Rectal smooth muscle tissue (tissue), 1 donor: Measurements from ENCODE around the gene ULK1.
"Not testable (repeated sequence)": the region's sequence is repeated elsewhere in the genome, so short reads cannot be mapped to it uniquely, and the experiment has no call there.

Experiments
- H3K27ac ChIP-seq: one replicate; pipeline ENCODE4 v1.7.0; 2013; ENCODE audit warnings: low read depth, low read length, inconsistent platforms
- H3K27me3 ChIP-seq: one replicate; pipeline ENCODE4 v1.7.0; 2013; ENCODE audit warnings: low read length; ENCODE audit not compliant: control insufficient read depth, insufficient read depth
- H3K36me3 ChIP-seq: one replicate; pipeline ENCODE4 v1.7.0; 2013; ENCODE audit warnings: low read length; ENCODE audit not compliant: control insufficient read depth, insufficient read depth
- H3K4me1 ChIP-seq: one replicate; pipeline ENCODE4 v1.7.0; 2013; ENCODE audit warnings: low read length; ENCODE audit not compliant: control insufficient read depth, insufficient read depth
- H3K4me3 ChIP-seq: one replicate; pipeline ENCODE4 v1.7.0; 2013; ENCODE audit warnings: low read length
- H3K9ac ChIP-seq: one replicate; pipeline ENCODE4 v1.7.0; 2013; ENCODE audit warnings: low read length

The ULK1 gene

DNA sequence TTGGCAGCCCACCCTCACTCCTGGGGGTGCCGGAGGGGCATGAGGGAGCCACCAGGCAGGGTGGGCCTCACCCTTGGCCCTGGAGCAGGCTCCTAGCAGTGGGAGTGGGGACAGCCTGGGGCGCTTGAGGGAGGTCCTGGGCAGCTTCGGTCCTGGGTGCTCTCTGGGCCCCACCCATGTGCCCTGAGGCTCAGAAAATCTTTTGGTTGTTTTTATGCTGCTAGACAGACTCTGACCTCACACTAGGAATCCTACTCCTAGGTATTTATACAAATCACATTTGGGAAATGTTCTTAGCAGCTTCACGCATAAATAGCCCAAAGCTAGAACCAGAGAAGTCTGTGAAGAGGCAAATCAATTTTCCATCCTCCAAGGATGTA lies 10.9 kb upstream of the ULK1 start:
- H3K4me3 ChIP-seq: no peak overlapping the region
- H3K4me1 ChIP-seq: no peaks in the 10 kb centered on the region
- no peaks in the 10 kb centered on the region for H3K27me3 ChIP-seq
- H3K36me3 ChIP-seq: no peaks in the 10 kb centered on the region
- no peak overlapping the region for H3K9ac ChIP-seq
- no peak overlapping the region for H3K27ac ChIP-seq

DNA sequence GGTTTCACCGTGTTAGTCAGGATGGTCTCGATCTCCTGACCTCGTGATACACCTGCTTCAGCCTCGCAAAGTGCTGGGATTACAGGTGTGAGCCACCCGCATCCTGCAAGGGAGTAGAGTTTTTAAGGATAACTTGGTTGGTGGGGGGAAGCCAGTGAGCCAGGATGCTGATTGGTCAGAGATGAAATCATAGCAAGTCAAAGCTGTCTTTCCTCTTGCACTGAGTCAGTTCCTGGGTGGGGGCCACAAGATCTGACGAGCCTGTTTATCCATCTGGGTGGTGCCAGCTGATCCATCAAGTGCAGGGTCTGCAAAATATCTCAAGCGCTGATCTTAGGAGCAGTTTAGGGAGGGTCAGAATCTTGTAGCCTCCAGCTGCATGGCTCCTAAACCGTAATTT lies 9.3 kb upstream of the ULK1 start:
- not testable (repeated sequence) for H3K36me3 ChIP-seq, H3K4me3 ChIP-seq, H3K9ac ChIP-seq, H3K27me3 ChIP-seq, H3K4me1 ChIP-seq, H3K27ac ChIP-seq

DNA sequence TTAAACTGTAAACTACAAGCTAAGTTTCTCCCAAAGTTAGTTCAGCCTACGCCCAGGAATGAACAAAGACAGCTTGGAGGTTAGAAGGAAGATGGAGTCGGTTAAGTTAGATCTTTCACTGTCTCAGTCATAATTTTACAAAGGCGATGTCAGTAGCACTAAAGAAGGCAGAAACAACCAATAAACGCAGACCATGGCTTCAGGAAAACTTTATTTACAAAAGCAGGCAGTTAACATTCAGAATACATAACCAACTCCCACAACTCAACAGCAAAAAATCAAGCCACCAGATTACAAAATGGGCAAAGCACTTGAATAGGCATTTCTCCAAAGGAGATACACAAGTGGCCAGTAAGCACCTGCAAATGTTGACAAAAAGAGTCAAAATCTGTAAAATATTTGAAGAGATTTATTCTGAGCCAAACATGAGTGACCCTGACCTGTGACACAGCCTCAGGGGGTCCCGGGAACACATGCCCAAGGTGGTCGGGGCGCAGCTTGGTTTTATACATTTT lies 8.8 kb upstream of the ULK1 start:
- Histone ChIP-seq H3K27me3 (no peaks in the 10 kb centered on the region), H3K36me3 (no peaks in the 10 kb centered on the region), H3K9ac (no peak overlapping the region), H3K4me1 (no peaks in the 10 kb centered on the region), H3K27ac (no peak overlapping the region), H3K4me3 (no peak overlapping the region)

DNA sequence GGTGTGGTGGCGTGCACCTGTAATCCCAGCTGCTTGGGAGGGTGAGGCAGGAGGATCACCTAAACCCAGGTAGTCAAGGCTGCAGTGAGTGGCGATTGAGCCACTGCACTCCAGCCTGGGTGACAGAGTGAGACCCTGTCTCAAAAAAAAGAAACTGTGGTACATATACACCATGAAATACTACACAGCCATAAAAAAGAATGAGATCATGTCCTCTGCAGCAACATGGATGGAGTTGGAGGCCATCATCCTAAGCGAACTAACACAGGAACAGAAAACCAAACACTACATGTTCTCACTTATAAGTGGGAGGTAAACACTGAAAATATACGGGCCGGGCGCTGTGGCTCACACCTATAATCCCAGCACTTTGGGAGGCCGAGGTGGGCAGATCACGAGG lies 2.7 kb upstream of the ULK1 start:
- not testable (repeated sequence) for H3K36me3 ChIP-seq, H3K27ac ChIP-seq, H3K4me3 ChIP-seq, H3K27me3 ChIP-seq, H3K4me1 ChIP-seq, H3K9ac ChIP-seq

DNA sequence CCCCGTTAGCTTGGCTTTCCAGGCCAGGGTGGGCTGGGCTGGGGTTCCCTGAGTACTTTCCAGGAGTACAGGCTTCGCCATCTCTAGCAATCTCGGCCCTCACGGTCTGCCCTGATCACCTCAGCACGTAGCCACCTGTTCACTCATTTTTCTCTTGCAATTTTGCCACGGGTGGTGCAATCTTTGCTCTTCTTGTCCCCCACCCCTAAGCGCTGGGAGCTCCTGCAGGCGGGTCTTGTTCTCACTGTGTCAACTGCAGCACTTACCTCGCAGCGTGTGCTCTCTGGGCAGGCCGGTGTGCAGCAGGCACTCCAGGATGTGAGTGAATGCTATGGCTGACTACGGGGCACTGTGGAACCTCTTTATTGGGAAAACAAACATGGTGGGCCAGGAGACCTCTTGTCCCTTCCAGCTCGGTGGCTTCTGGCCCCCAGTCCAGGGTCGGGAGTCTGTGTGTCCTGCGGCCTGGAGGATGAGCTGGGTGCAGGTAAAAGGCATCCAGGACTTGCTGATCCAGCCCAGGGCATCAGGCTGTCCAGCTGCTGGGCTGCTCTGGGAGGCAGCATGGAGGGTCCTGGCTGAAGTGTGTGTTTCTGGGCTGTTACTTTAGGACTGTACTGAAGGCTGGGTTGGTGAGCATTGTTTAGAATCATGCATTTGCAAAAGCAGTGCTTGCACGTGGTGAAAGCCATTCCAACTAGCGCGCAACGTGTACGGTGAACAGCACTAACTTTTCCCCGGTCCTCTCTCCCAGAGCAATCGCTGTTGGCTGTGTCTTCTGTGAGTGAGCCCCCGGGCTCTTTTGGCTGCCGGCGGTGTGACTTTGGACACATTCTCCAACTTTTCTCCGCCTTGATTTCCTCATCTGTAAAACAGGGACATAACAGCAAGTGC lies 1.5 kb upstream of the ULK1 start:
- Histone ChIP-seq H3K4me1 (peaks cover 9% of the 10 kb centered on the region), H3K4me3 (no peak overlapping the region), H3K27me3 (no peaks in the 10 kb centered on the region), H3K36me3 (no peaks in the 10 kb centered on the region), H3K9ac (no peak overlapping the region), H3K27ac (no peak overlapping the region)

DNA sequence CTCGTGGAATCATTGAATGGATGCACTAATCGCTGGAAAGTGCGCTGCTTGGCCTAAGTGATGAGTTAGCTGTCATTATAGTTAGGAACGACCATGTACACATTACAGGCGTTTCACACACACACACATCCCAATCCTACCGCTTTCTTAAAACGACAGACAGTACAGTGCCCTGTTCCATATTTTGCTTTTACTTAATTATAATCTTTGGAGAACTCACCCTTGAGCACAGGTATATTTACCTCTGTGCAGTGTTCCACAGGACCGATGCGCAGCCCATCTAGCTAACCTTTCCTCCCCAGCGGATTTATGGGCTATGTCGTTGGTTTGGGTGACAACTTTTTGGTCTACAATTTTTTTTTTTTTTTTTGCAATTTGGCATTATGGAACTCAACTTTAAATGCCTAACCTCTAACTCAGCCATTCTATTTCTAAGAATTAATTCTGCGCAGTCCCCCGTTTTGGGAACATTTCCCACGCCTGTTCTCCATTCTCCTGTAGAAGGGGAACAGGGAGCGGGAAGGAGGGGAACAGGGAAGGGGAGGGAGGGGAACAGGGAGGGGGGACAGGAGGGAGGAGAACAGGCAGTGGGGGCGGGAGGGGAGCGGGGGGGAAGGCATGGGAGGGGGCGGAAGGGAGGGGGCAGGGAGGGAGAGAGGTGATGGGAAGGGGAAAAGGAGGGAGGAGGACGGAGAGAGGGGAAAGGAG lies 663 bp upstream of the ULK1 start:
- H3K27me3 ChIP-seq: no peaks in the 10 kb centered on the region
- no peaks in the 10 kb centered on the region for H3K36me3 ChIP-seq
- no peak overlapping the region for H3K27ac ChIP-seq
- H3K9ac ChIP-seq: no peak overlapping the region
- H3K4me3 ChIP-seq: no peak overlapping the region
- H3K4me1 ChIP-seq: peaks cover 9% of the 10 kb centered on the region

DNA sequence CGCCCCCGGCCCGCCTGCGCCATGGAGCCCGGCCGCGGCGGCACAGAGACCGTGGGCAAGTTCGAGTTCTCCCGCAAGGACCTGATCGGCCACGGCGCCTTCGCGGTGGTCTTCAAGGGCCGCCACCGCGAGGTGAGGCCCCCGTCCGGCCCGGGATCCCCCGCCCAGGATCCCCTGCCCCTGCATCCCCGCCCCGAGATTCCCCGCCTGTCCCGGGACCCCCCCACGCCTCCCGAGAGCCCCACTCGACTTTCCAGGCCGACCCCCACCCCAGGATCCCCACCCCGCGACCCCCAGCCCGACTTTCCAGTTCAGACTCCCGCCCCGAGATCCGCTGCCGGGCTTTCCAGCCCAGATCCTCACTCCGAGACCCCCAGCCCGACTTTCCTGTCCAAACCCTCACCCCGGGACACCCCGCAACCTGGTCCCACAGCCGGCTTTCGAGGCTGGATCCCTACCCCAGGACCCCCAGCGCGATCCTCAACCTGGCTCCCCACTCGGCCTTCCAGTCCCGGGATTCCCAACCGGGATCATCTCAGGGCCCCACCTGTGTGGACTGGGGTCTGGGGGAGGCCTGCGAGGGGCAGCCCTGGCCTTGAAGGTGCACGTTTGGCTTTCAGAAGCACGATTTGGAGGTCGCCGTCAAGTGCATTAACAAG lies 688 bp downstream of the ULK1 start:
- Histone ChIP-seq H3K4me3 (peak overlapping the region; percentile 86), H3K27ac (peak overlapping the region; percentile 100), H3K4me1 (peaks cover 9% of the 10 kb centered on the region), H3K36me3 (peaks cover 3% of the 10 kb centered on the region), H3K9ac (peak overlapping the region; percentile 90), H3K27me3 (no peaks in the 10 kb centered on the region)

DNA sequence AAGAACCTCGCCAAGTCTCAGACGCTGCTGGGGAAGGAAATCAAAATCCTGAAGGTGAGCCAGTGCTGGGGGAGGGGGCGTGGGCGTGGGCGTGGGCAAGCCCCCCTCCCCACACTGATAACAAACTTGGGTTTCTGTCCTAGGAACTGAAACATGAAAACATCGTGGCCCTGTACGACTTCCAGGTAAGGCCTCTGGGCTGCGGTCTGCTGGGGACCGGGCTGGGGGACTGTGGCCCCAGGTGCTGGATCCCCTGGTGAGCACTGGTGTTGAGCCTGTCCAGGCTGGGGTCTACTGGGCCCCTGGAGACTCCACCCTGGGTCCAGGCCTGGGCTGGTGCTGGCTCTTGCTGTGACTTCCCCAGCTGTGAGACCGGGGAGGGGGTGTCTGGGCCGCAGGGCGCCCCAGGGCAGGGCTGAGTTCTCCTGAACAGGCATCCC lies 1.2 kb downstream of the ULK1 start:
- peaks cover 3% of the 10 kb centered on the region for H3K36me3 ChIP-seq
- peak overlapping the region; percentile 90 for H3K9ac ChIP-seq
- H3K27ac ChIP-seq: peak overlapping the region; percentile 100
- H3K4me3 ChIP-seq: peak overlapping the region; percentile 86
- peaks cover 9% of the 10 kb centered on the region for H3K4me1 ChIP-seq
- no peaks in the 10 kb centered on the region for H3K27me3 ChIP-seq

DNA sequence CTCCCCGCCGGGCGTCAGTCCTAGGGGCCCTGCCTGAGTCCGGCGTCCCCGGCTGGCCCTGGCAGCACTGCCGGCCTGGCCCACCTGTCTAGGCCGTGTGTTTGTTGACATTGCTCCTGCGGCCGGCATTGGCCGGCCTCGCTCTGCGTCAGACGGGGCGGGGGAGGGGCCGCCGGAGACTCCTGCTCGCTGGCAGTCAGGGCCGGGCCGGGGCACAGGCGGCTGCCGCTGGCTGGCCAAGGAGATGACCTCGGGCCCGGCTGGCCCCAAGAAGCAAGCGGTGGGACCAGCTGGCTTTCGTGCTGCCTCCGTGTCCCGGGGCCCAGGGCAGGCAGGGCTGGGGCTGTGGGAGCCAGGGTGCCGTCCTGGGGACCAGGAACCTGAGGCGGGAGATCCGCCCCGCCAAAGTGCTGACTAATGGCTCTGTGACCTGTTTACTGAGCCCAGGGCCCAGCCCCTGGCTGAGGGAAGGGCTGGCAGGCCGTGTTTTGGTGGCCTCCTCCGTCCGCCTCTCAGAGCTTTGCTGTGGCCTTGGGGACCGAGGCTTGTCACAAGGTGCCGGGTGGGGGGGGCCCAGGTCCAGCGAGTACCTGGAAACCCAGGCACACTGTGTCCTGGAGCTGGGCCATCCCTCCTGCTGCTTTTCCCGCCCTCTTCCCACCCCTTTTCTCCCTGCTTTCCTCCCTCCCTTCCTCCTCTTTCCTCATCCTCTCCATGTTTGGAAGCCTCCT lies 1.8 kb downstream of the ULK1 start:
- H3K4me1 ChIP-seq: peaks cover 9% of the 10 kb centered on the region
- H3K27me3 ChIP-seq: no peaks in the 10 kb centered on the region
- peaks cover 3% of the 10 kb centered on the region for H3K36me3 ChIP-seq

DNA sequence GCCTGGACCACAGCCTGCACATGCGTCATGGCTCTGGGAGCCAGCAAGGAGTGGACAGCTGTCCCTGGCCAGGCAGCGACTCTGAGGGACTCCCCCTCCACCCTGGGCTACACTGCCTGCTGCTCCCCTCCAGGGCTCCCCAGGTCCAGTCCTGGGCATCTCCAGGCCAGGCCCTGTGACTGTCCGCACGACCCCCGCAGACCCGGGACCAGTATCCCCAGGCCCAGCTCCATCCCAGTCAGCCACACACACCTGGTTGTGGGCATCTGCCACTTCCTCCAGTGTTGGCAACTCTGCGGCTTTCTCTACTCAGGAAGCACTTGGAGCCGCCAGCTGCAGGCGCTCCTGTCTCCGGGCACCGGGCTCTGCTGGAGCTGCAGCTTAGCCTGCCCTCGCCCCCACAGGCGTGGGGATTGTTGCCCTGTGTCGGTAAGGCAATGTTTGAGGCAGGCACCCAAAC lies 2.4 kb downstream of the ULK1 start:
- Histone ChIP-seq H3K4me3 (peak overlapping the region; percentile 86), H3K36me3 (peaks cover 3% of the 10 kb centered on the region), H3K4me1 (peaks cover 9% of the 10 kb centered on the region), H3K9ac (no peak overlapping the region), H3K27ac (peak overlapping the region; percentile 100), H3K27me3 (no peaks in the 10 kb centered on the region)

More for the DNA sequence above, 1.8 kb downstream of the ULK1 start:
- Histone ChIP-seq H3K9ac (peak overlapping the region; percentile 90), H3K27ac (peak overlapping the region; percentile 100), H3K4me3 (peak overlapping the region; percentile 86)

DNA sequence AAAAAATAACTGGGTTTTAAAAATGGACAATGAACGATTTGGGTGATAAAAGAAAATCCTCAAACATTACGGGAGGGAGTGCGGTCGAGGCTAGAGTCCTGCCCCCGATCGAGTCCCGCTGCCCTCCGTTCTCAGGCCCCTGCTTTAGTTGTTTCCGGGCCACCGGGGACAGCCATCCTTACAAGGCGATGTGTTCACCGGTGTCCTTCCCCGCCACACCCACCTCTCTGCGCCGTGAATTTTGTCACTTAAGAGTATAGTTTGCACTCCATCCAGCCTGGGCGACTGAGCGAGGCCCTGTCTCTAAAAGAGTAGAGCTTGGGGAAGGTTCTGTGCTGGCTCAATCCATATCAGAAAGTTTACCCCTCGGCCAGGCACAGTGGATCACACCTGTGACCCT lies 2.9 kb downstream of the ULK1 start:
- peak overlapping the region; percentile 100 for H3K27ac ChIP-seq

DNA sequence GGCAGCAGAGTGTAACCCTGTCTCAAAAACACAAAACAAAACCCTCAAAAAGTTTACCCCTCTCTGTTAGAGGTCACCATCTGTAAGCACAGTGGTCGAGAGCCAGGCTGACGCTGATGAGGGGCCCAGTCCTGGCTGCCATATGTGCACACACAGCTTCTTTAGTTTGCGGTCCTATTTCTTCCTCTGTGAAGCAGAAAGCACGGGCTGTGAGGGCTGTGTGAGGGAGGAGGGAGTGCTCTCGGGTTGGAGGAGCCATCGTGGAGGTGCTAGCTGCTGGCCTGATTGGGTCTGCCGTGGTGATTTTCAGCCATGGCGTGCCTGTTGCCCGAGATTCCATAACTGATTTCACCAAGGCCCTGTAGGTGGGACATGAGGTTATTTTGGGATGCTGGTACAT lies 3.5 kb downstream of the ULK1 start:
- Histone ChIP-seq H3K4me3 (no peak overlapping the region), H3K4me1 (peaks cover 12% of the 10 kb centered on the region), H3K36me3 (peaks cover 3% of the 10 kb centered on the region), H3K27ac (no peak overlapping the region), H3K27me3 (no peaks in the 10 kb centered on the region), H3K9ac (no peak overlapping the region)

More for the DNA sequence above, 2.9 kb downstream of the ULK1 start:
- Histone ChIP-seq H3K4me1 (peaks cover 12% of the 10 kb centered on the region), H3K27me3 (no peaks in the 10 kb centered on the region), H3K4me3 (no peak overlapping the region), H3K9ac (no peak overlapping the region), H3K36me3 (peaks cover 3% of the 10 kb centered on the region)
